AG10803 (cell line): Measurements from ENCODE around the gene VPS13A.

Experiments
- DNase-seq: peaks from one replicate; pipeline ENCODE4 v3.0.0; 2010; ENCODE audit warnings: low read depth
- H3K4me3 ChIP-seq: 2 replicates; pipeline ENCODE4 v1.5.1; 2011; ENCODE audit warnings: mild to moderate bottlenecking, low read length, control low read depth
- TF ChIP-seq, protein P1 (sequence below): conservative IDR thresholded peaks from 2 replicates; pipeline ENCODE4 v1.5.1; 2011; ENCODE audit warnings: mild to moderate bottlenecking, low read length, control low read depth, inconsistent platforms

VPS13A gene

DNA sequence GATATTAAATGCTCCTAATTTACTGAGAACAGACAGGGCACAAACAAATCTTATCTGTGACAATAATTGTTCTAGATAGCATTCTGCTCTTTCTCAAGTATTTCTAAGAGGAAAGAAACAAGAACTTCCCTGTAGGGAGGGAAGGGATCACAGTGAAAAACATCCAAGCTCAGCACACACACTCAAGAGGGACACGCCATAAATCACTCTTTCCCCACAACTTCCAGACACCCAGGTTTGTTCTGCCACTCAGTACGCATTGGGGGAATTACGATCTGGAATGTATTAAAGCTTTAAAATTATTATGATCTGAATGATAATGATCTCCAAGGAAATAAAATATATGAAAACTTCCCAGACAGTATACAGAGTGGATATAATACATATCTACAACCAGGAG lies 249.4 kb downstream of the VPS13A start:
- DNase-seq: no peak
- TF ChIP-seq, protein P1, sequence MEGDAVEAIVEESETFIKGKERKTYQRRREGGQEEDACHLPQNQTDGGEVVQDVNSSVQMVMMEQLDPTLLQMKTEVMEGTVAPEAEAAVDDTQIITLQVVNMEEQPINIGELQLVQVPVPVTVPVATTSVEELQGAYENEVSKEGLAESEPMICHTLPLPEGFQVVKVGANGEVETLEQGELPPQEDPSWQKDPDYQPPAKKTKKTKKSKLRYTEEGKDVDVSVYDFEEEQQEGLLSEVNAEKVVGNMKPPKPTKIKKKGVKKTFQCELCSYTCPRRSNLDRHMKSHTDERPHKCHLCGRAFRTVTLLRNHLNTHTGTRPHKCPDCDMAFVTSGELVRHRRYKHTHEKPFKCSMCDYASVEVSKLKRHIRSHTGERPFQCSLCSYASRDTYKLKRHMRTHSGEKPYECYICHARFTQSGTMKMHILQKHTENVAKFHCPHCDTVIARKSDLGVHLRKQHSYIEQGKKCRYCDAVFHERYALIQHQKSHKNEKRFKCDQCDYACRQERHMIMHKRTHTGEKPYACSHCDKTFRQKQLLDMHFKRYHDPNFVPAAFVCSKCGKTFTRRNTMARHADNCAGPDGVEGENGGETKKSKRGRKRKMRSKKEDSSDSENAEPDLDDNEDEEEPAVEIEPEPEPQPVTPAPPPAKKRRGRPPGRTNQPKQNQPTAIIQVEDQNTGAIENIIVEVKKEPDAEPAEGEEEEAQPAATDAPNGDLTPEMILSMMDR: no peak

DNA sequence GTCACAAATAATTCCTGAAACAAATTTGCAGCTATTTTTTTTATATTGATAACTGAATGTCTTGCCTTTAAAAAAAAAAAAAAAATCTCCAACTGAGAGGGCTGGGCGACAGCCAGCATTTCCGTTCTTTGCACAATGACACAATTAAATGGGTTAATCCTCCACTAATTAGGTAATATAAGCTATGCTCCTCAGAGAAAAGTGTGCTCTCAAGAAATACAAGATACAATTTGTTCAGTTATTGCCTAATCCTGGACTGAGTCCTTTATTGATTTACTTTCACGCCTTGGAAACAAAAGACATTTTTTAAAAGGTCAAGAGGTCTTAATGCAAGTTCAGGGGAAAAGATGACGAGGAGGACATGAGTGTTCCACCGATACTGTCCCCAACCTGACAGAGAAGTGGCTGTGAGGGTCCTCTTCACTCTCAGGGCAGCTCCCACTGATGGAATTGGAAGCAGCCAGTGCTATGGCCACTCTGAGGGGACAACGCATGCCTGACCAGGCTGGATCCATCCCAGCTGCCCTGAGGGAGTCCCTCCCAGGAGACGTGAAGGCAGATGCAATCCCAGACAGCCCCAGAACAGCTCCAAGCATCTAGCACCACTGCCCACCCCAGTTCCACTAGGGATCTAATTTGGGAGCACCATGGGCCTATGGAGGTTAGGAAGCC lies 250.1 kb downstream of the VPS13A start:
- DNase-seq: no peak
- TF ChIP-seq, protein P1: no peak
- H3K4me3 ChIP-seq: no peak overlapping the region

More for the DNA sequence above, 249.4 kb downstream of the VPS13A start:
- no peak overlapping the region for H3K4me3 ChIP-seq

DNA sequence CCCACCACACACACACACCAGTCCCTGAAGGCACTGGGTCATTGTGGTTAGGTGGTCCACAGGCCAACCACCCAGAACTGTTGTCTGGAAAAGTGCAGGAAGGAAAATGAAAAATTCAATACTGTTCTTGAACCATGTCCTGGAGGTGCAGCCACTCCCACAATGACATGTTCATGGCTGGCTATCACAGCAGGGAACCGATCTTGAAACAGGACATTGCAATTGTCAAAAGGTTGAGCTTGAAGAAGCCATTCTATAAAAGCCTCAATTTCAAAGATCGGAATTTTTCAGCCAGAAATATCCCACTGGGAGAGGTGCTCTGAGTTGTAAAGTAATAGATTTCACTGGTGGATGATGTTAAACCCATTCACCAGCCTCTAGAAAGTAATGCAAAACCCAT lies 252.6 kb downstream of the VPS13A start:
- TF ChIP-seq, protein P1: no peak
- DNase-seq: no peak
- no peak overlapping the region for H3K4me3 ChIP-seq

DNA sequence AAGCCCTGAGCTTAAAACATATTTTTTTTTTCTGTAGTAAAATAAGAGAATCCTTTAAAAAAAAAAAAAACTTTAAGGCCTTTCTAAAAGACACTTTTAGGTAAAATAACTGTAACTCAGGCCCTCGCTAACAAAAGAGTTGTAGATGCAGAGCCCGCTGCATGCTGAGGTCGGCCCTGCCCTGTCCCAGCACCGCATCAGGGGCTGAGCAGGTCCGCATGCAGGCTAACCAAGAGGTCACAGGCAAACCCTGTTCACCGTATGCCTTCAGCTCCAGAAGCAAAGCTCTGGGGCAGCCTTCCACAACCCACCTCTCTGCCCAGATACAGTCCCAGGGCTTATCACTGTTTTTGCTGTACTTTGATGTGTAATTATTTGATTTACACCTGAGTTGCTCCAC lies 254.7 kb downstream of the VPS13A start:
- DNase-seq: no peak
- TF ChIP-seq, protein P1: no peak
- no peak overlapping the region for H3K4me3 ChIP-seq

DNA sequence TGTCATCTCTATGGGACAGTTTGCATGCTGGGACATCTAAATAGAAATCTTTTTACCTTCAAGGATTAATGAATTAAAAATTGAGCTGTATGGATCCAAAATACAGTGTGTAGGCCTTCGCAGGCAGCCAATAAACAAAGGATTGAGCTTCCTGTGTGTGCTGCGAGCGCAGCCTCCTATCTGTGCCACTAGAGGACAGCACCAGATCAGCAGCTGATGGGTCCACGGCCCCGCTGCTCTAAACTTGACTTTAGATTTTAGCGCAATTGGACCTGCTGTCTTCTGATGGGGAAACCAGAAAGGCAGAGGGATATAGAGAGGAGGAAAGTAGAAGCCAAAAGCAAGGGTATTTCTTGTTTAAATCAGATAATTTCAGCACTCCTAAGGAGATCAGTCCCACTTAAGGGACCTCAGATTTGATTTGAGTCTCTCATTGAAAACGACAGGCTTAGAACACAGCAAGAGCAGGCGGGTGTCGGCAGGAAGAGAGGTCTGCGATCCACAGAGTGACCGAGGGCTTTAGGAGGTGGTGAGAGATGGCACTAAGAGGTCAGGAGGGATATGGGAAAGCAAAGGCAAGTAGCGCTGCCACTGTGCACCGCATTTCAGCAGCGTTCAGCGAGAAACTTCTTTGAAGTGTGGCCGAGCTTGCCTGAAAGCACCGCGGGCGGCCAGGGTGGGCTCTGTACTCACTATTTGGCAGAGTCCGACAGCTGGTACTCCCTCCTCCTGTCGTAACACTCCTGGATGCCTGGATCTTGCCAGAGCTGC lies 256.5 kb downstream of the VPS13A start:
- TF ChIP-seq, protein P1: peak; percentile 100
- peak; percentile 74 for DNase-seq
- no peak overlapping the region for H3K4me3 ChIP-seq

DNA sequence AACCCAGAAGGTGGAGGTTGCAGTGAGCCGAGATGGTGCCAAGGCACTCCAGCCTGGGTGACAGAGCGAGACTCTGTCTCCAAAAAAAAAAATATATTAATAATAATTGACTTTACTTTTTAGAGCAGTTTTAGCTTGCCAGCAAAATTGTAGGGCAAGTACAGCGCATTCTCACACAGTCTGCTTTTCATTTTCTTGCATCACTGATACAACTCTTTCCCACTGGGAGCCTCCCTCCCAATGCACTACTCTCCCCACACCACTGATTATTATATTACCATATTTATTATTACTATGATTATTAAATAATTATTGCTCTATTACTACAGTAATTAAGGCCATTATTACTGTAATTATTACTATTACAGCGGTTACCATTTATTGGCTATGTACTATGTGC lies 257.9 kb downstream of the VPS13A start:
- no peak for DNase-seq
- TF ChIP-seq, protein P1: no peak
- no peak overlapping the region for H3K4me3 ChIP-seq

DNA sequence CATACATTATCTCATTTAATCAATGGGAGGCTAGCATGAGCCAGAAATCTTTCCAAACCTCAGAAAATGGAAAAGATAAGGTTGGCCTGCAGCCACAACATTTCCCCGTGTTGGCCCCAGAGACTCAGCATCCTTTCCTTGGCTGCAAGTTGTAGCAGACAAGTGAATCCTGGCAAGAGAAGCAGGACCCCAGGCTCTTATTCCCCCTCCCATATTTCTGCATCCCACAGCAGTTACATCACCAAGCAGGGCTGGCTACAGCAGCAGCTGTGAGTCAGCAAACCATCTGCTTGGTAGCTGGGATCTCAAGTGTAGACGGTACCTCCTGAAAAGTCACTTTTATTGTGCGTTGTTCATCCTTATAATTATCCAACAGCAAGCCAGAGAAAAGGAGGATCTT lies 258.4 kb downstream of the VPS13A start:
- TF ChIP-seq, protein P1: no peak
- DNase-seq: peak; percentile 35
- no peak overlapping the region for H3K4me3 ChIP-seq
